ENCODE measurements around the gene LBR.
A peak's percentile ranks its signal among the peaks of the same experiment; 100 is the strongest.
"Not testable (repeated sequence)": the region's sequence is repeated elsewhere in the genome, so short reads cannot be mapped to it uniquely, and the experiment has no call there.

Gene LBR

DNA sequence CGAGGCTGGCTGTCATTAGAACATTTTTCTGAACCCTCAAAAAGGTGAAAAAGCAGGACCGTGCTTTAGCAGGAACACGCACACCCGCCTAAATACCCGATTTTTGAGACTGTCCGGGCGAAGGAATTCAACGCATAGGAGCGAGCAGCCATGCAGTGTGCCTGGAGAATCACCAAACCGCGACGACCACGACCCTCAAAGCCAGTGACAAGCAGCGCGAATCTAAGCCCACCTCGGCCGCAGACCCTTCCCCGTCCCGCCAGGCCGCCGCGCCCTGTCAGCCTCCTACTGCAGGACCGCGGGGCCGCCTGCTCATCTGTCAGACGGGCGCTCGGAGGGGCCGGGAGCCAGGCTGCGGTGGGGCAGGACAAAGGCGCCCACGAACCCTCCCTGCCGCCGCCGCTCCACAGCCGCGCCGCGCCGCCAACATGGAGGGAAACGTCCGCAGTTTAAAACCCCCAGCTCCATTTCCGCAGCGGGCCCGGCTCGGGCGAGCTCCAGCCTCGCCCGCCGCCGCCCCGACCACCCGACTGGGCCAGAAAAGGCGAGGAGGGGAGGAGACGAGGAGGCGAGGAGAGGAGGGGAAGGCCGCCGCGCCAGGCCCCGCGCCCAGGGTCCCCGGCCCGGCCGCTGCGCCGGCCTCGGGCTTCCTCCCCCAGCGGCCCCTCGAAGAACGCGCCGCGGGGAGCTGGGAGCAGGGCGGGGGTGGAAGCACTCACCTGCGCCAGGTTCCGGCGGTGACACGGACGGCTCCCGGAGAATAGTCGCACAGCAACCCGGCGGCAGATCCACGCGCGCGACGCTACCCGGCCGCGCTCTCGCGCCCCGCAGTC lies at the start of gene LBR:
Gene LBR (minus strand): TSS at position 804 of the 833 bp plus-strand sequence. CDS start 3,963 bp downstream, outside the sequence.
- no peak for DNase-seq

DNA sequence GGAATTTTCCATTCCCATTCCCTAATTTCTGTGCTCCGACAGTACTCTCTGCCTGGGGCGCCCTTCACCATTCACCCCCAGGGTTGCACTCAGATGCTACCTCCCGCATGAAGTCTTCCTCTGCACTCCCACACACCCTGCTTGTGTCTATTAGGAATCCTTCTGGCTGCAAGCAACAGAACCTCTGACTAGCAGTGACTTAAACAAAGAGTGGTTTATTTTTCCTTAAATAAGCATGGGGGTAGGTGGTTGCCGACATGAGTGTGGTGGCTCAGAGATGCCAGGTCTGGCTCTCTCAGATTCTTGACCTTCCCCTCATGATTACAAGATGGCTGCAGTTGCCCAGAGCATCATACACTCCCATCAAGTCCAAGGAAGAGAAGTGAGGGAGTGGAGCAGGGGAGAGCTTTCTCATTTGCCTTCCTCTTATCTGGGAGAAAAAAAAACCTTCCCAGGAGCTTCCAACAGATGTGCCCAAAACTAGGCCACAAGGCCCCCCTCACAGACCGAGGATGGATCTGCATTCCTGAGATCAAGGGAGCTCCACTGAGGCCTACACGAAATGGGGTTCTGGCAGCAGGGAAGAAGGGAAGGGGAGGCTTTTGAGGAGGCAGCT lies 49.6 kb upstream of the LBR start:
- DNase-seq, result no peak

DNA sequence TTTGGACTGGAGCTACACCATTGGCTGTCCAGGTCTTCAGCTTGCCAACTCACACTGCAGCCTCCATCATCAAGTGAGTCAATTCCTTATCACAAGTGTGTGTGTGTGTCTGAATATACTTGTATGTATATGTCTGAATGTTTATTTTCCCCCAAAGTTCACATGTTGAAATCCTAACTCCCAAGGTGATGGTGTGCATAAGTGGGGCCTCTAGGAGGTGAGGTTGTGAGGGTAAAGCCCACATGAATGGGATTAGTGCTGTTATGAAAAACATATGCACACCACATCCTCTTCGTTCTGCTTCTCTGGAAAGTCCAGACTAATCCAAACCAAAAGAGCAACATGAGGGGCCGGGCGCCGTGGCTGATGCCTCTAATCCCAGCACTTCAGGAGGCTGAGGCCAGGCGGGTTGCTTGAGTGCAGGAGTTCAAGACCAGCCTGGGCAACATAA lies 48.7 kb upstream of the LBR start:
- DNase-seq, result no peak

DNA sequence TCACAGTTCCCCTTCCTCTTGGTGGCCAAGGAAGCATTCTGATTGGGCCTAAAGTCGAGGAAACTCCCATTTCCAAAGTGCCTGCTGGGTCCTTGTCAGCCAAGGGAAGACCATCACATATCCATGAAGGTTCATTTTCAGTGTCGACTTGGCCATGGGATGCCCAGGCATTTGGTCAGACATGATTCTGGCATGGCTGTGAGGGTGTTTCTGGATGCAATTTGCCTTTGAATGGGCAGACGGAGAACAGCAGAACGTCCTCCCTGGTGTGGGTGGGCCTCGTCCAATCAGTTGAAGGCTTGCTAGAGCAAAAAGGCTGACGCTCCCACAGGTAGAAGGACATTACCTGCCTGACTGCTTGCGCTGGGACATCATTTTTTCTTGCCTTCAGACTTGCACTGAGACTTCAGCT lies 48.3 kb upstream of the LBR start:
- DNase-seq, result no peak

DNA sequence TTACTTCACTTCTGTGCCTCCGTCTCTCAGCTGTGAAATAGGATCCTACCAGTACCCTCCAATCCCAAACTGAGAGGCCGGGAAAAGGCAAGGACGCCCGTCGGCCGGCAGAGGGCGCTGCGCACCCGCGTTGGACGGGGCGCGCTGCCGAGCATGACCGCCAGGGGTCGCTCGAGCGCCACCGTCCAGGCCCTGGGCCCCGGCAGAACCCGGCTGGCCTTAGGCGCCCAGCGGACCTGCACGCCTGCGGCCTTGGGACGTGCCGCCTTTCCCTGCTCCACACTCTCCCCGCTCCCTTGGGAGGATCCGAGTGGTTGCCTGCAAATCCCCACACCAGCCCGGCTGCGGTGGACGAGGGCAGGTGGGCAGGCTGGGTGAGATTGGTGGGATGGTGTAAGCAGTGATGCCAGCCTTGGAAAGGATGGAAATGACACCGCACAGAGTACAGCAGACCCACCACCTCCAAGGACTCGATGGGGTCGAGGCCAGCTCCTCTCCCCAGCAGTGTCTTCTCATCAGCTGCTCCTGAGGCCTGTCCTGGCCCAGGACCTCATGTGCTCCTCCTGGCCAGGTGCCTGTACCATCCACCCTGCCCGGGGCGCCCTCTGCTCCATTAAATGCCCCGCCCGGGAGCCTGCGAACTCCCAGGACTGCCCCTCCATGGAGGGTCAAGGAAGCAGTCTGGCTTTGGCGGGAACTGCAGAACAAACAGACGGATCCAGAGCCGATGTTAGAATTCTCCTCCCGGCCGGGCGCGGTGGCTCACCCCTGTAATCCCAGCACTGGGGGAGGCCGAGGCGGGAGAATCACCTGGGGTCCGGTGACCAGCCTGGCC lies 47.4 kb upstream of the LBR start:
- DNase-seq, result peak; percentile 73

DNA sequence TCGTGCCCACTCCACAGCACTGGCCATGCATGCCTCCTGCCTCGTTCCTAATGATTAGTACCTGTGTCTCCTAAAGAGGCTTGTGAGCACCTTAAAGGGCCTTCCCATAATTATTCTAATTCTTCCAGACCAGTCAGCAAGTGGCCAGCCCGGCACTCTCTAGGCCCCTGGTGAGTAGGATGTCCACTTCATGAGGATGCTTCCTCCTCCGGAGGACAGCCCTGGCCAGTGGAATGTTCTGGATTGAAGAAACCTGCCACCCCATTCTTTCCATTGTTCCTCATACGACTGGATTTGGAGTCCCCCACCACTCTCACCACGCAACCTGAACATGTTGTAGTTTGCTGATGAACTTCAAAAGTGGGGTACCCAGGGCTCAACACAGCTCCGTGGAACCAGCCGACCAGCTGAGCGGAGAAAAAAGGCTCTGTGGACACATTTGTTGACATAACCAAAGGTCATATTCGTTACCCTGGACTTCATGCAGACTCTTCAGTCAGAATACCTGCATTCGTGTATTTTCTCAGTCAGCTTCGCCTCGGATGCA lies 46.7 kb upstream of the LBR start:
- no peak for DNase-seq

DNA sequence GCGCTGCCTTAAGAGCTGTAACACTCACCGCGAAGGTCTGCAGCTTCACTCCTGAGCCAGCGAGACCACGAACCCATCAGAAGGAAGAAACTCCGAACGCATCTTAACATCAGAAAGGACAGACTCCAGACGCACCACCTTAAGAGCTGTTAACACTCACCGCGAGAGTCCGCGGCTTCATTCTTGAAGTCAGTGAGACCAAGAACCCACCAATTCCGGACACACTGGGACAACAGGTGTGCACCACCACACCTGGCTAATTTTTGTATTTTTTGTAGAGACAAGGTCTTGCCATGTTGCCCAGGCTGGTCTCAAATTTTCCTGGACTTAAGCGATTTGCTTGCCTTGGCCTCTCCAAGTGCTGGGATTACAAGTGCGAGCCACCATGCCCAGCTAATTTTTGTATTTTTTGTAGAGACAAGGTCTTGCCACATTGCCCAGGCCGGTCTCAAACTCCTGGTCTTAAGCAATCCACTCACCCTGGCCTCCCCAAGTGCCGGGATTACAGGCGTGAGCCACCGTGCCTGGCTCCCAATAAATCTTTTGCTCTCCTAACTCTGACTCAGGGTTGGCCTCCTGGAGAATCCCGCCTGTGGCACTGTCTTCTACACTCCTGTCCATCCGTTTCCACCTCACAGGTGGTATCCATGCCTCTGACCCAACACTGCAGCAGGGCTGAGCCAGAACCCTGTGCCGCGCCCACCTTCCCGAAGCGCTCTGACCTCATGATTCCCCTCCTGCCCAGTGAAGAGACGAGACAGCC lies 46.0 kb upstream of the LBR start:
- not testable (repeated sequence) for DNase-seq

DNA sequence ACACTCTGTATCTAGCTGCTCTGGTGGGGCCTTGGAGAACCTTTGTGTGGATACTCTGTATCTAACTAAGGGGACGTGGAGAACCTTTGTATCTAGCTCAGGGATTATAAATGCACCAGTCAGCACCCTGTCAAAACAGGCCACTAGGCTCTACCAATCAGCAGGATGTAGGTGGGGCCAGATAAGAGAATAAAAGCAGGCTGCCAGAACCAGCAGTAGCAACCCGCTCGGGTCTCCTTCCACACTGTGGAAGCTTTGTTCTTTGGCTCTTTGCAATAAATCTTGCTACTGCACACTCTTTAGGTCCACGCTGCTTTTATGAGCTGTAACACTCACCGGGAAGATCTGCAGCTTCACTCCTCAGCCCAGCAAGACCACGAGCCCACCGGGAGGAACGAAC lies 45.4 kb upstream of the LBR start:
- peak; percentile 52 for DNase-seq

DNA sequence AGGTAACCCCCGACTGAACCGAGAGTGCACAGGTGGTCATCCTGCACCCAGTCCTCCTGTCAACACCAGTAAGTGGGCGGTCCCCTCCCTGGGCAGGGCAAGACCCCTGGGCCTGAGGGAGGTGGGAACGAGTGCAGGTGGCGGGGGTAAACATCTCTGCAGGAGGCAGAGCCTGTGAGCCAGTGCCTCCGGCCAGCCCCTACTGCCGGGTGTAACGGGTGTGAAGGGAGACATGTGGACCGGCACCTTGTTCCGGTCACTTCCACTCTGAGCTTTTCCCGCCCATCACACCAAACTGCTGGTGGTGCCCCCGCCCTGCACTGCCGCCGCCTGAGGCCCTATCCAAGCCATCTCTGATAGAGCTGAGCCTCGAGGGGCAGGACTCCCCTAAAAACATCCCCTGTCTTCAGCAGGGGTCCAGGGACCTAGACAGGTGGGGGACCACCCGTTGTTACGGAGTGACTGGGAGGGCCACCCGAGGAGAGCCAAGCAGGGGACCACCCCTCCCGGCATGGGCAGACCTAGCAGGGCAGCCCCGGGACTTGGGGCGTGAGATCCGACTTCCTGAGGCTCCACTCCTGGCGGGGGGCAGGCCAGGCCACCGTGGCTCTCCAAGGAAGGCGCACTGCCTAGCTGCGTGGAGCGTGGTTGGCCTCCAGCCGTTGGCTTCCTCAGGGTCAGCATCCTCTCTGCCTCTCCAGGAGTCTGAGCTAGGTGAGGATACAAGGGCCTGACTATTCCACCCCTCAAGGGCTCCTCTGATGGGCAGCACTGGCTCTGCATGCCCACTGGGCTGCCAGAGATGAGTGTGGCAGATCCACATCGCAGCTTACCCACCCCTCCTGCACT lies 43.8 kb upstream of the LBR start:
- no peak for DNase-seq

DNA sequence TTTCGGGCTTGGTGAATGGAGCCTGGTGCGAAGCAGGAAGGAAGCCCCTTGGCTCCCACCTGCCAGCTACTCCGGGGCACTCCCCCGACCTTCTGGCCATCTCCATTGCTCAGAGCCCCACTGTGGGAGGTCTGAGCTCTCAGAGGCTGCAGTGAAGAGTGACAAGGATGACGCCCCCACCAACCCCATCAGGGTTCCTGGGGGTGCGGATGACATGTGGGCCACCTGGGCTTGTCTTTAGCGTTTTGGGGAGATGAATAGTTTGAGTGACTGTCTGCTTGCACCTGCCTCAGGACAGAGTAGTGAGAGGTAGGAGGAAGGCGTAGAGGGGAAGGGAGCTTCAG lies 43.2 kb upstream of the LBR start:
- DNase-seq, result no peak

DNA sequence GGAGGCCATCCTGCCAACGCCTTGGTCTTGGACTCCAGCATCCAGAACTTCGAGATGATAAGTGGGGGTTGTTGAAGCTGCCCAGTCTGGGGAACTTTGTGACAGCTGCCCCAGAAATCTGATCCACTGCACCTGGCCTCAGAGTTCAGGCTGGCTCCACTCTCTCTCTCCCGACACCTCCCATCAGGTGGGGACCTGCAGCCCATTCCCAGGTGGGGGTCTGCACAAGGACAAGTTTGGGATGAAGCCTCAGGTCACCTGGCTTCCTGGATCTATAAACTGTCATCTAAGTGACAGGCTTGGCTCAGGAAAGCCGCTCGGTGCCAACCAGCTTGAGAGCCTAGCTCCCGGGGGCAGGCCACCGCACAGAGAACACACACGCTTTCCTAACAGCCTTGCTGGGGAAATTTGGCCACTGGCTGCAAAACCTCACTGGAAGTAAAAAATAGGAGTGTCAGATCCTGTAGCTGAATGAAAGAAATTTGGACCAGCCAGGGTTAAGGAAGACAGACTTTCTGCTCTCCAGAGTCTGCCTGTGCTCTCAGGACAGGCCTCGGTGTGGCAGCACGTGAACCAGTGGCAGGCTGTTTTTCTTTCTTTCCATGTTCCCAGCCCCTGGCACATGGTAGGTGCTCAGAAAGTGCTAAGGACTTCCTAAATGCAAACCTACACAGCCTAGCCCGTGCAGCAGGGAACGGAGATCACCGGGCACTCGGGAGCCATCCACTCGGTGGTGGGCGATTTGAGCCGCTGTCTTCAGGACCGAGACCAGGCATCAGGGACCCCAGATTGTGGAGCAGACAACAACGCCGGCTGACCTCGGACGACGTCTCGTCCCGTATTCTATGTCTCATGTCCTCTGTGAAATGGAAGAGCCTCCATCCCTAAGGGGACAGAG lies 42.6 kb upstream of the LBR start:
- DNase-seq, result no peak

DNA sequence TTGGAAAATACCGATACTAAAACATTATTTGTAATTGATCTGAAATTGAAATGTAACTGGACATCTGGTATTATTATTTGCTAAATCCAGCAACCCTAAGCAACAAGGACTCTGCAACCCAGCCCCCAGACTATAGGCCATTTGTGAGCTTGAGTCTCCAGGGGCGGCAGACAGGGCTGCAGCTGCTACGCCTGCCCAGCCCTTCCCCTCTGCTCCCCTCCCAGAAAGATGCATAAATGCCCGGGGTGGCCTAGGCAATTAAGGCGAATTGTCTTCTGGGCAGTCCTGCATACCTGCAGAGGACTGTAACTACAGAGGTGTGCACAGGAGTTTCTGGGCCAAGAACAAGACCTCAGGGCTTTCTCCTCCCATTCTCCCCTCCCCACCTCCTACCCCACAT lies 41.2 kb upstream of the LBR start:
- no peak for DNase-seq

DNA sequence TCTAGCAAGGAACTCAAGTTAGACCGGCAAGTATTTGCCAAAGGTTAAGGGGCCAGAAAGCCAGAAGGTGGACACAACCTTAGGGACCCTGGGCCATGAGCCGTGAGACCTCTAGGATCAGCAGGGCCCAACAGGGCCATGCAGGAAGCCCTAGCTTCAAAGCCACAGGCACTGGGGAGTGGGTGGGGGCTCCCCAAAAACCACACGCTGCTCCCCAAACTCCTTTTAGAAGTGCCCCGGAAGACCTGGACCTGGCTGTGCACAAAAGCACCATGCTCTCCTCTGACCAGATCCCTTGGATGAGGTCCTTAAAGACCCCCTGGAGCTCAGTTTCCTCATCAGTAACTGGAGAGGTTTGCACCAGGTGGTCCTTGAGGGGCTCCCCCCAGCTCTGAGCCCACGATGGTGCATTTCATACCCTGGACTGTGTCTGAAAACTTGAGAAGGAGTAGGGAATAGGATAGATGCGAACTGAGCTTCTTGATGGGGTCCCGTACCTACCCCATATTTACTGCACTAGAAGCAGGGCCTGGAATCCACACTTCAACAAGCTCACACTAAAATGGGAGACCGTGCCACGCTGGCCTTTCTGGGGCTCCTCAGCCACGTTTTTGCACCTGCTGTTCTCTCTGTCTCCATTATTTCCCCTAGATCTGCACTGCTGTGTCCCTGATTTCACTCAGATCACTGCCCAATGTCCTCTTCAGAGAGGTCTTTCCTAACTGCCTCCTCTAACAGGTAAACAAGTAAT lies 40.6 kb upstream of the LBR start:
- DNase-seq, result peak; percentile 30

DNA sequence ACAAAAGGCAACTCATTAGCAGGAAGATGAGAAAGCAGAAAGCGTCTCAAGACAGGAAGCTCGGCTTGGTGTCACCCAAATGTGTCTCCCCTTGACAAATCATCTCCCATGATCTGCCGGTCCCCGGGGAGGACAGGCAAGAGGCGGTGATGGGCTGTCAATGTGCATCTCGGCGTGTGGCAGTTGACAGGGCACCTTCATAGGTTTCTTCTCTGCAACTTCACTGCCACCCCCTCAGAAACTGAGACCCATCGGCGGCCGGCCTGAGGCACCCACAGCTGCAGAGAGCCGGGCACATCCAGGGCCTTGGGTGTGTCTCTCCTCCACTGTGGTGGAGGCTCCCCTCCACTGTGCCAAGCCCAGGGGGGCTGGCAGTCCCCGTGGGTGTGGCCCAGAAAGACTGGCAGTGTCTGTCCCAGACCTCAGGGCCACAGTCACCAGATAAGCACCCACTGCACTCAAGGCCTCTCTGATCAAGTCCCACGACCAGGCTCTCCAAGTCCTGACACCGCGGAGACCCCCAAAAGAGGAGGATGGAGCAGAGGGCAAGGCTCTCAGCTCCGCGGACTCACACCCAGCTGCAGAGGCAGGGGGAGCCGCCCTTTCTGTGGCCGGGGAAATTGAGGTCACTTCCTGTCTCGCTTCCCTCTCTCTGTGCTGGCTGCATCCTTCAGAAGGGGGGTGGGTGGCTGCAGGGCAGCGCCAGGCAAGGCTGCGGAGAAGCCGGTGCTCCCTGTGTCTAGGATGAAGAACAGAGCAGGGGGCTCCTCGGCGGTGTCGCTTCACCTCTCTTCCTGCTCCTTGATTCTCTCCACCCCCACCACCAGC lies 39.6 kb upstream of the LBR start:
- peak; percentile 85 for DNase-seq

DNA sequence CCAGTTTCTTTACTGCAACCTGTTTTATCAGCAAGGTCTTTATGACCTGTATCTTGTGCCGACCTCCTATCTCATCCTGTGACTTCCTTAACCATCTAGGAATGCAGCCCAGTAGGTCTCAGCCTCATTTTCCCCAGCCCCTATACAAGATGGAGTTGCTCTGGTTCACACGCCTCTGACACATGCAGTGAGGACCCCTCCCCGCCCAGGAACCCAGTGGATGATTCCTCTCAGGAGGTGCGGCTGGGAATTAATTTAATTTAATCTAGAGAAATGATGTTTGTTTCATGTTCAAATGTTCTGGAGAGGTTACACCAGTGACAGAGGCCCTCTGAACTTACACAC lies 39.0 kb upstream of the LBR start:
- no peak for DNase-seq

DNA sequence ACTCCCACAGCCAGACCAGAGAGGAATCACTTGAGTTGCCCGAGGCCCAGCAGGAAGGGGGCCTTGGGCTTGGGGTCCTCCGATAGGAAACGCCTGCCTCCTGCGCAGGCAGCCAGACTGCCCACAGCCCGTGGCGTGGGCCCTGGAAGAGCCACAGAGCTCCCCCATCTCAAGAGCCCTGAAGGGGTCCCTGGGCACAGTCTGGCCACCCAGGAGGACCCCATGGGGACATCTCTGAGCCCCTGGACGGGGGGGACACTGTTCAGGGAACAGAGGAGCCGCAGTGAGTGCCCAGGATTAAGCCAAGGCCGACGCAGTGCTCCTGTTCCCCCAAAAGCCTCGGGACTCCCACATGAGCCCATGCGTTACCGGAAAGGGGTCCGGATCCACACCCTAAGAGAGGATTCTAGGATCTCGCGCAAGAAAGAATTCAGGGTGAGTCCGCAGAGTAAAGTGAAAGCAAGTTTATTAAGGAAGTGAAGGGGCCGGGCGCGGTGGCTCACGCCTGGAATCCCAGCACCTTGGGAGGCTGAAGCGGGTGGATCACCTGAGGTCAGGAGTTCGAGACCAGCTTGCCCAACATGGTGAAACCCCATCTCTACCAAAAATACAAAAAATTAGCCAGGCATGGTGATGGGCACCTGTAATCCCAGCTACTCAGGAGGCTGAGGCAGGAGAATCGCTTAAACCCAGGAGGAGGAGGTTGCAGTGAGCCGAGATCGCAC lies 38.1 kb upstream of the LBR start:
- DNase-seq, result no peak

DNA sequence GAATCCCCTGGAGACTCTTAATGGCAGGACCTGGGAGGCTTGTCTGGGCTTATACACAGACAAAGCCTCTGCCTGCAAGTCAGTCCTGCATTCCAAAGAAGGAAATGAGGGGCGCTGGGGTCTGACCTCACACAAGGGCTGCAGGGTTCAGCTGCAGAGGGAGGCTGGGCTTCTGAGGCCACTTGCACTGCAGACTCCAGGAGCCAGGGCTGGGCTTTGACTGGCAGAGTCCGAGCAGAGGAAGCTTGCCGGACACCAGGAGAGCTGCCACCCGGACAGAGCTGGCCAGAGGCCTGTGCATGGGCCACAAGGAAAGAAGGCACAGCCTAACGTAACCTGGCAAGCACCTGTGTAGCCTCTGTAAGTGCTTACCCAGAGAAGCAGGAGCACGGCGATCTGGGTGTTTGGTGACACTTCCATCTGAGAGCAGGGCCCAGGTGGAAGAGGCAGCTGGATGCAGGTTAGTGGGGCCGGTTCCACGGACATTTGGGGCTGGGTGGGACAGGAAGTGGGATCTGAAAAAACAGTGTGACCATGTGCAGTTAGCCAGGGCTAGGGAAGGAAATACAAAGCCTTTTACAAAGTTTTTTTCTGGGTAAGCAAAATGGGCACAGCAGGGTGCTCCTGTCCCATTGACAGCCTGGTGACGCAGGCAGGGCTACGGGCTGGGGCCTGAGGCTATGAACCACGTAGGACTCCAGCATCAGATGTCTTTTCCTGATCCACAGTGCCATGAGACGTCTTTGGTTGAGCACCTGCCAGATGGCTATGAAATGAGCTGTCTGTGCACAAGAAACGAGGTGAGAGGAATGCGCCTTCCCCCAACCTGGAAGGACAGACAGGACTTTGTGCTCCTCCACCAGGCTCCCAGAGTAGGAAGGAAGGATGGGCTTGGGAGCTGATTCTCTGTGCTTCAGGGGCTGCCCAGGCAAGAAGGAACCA lies 37.3 kb upstream of the LBR start:
- DNase-seq, result no peak
